Measurements from ENCODE around the gene DCLK1. TPM values are rescaled to one million over a fixed set of nuclear protein-coding genes. Genes with fewer than 3 reads are reported as not detected.

The DCLK1 gene
- total RNA-seq, 2 donors from 2014 or later, result 4.7 to 10.1 TPM

DNA sequence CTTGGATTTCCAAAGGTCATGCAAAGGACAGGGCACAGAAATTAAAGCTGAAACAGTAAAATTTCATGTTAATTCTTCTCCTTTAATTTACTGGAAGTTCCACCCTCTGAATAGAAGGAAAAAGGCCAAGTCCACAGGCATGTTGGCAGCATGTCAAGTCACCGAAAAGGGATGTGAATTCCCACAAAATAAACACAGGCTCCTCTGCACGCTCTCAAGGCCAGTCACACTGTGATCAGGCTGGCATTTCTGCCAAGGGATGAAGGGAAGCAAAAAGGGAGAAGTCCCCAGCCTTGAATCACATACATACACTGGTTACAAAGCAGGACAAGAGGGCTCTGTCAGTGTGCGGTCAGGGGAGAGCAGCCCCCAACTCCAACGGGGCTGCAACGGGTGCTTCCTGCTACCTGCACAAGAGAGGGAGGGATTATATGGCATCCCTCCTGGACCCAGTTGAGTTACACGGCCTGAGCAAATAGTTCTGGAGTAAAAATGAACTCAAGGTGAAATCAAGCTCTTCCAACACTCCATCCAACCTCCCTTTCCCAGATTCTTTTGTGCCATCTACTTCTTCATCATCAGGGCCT, 6.9 kb downstream of the DCLK1 start:
- Histone ChIP-seq H3K27ac (no peak overlapping the region), H3K36me3 (no peaks in the 10 kb centered on the region), H3K4me3 (no peak overlapping the region), H3K9me3 (no peaks in the 10 kb centered on the region), H3K4me1 (peaks cover 0 to 12% of the 10 kb centered on the region in 2 donors), H3K27me3 (no peaks in the 10 kb centered on the region)
- no peak for DNase-seq (ENCODE audit: low spot score)
- TF ChIP-seq, protein P1, sequence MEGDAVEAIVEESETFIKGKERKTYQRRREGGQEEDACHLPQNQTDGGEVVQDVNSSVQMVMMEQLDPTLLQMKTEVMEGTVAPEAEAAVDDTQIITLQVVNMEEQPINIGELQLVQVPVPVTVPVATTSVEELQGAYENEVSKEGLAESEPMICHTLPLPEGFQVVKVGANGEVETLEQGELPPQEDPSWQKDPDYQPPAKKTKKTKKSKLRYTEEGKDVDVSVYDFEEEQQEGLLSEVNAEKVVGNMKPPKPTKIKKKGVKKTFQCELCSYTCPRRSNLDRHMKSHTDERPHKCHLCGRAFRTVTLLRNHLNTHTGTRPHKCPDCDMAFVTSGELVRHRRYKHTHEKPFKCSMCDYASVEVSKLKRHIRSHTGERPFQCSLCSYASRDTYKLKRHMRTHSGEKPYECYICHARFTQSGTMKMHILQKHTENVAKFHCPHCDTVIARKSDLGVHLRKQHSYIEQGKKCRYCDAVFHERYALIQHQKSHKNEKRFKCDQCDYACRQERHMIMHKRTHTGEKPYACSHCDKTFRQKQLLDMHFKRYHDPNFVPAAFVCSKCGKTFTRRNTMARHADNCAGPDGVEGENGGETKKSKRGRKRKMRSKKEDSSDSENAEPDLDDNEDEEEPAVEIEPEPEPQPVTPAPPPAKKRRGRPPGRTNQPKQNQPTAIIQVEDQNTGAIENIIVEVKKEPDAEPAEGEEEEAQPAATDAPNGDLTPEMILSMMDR (IDR thresholded peaks at IDR 0.05), result no peak

DNA sequence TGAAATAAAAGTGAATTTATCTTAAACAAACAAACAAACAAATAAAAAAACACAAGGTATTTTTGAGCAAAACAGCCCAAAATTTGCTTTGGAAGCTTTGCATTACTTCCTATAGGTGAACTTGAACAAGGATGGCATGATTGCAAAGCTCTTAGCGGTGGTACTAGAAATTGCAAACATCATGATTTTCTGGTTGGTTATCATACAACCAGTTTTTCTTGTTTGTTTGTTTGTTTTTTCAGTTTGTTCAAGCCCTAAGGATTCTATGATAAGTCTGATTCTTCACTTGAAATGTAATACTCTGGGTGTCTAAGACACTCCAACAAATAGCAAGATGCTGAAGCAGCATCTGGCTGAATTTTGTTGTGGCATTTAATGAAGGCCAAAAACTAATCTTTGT, 15.9 kb downstream of the DCLK1 start:
- no peak overlapping the region for H3K4me3 ChIP-seq

DNA sequence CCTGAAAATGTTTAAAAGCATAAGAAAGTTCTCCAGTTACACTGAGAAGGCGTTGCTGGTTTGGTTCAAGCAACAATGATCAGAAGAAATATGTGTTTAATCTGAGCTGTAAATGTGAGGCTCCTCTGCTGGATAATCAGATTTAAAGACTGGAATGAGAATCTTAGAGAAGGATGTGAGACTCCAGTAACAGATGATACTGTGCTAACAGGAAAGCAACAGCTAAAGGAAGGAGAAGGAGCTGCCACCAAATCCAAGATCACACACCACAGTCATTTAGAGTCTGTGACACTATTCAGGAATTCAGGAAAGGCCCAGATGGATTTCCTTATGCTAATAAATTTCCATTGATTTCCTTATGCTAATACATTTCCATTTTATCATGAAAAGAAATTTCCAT, 16.9 kb downstream of the DCLK1 start:
- Histone ChIP-seq H3K36me3 (no peaks in the 10 kb centered on the region), H3K27ac (no peak overlapping the region), H3K27me3 (no peaks in the 10 kb centered on the region), H3K4me3 (no peak overlapping the region), H3K9me3 (no peaks in the 10 kb centered on the region), H3K4me1 (peaks cover 0 to 5% of the 10 kb centered on the region in 2 donors)
- no peak for DNase-seq (ENCODE audit: low spot score)
- TF ChIP-seq, protein P1 (IDR thresholded peaks at IDR 0.05), result no peak

More for the DNA sequence above, 15.9 kb downstream of the DCLK1 start:
- no peak for DNase-seq (ENCODE audit: low spot score)
- Histone ChIP-seq H3K27me3 (no peaks in the 10 kb centered on the region), H3K36me3 (no peaks in the 10 kb centered on the region), H3K27ac (no peak overlapping the region), H3K4me1 (peaks cover 0 to 5% of the 10 kb centered on the region in 2 donors), H3K9me3 (no peaks in the 10 kb centered on the region)
- TF ChIP-seq, protein P1 (IDR thresholded peaks at IDR 0.05), result no peak

DNA sequence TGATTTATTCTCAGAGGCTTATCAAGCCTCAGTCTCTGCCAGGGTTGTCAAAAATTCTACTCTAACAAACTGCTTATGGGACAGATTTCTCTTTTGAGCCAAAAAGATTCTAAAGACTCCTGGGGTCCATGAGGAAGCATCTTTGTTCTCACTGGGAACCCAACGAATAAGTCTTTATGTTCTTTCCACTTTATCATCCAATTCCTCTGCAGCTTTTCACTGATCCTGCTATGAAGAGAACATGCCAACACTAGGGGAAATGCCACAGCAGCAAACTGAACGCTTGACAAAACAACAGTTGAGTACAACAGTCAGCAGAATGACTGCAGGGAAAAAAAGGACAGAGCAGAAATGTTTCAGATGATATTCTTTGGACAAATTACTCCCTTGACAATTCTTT, 22.2 kb downstream of the DCLK1 start:
- no peaks in the 10 kb centered on the region for H3K27me3 ChIP-seq
- peaks cover 0 to 5% of the 10 kb centered on the region in 2 donors for H3K4me1 ChIP-seq
- H3K4me3 ChIP-seq, result no peak overlapping the region
- no peaks in the 10 kb centered on the region for H3K9me3 ChIP-seq
- no peak overlapping the region for H3K27ac ChIP-seq
- TF ChIP-seq, protein P1 (IDR thresholded peaks at IDR 0.05), result no peak
- no peaks in the 10 kb centered on the region for H3K36me3 ChIP-seq
- no peak for DNase-seq (ENCODE audit: low spot score)

DNA sequence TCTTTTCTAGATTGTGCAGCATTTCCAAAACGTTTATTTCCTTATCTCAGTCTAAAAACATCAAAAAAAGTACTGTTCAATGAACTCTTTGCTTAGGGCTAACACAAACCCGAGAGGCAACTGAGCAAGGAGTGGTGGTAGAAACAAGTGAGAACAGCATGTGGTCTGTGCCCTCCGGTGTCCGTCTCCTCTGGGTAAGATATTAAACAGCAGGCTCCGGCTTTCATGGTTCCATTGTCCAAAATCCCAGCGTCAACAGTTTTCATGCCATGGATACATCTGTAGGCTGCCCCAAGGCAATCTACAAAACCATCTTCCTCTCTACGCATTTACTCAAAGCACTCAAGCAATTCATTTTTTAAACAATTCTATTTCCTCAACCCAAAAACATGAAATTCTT, 22.8 kb downstream of the DCLK1 start:
- DNase-seq (ENCODE audit: low spot score), result no peak

More for the DNA sequence above, 22.8 kb downstream of the DCLK1 start:
- Histone ChIP-seq H3K4me3 (no peak overlapping the region), H3K36me3 (no peaks in the 10 kb centered on the region), H3K9me3 (no peaks in the 10 kb centered on the region), H3K27ac (no peak overlapping the region), H3K4me1 (peaks cover 0 to 3% of the 10 kb centered on the region in 2 donors), H3K27me3 (no peaks in the 10 kb centered on the region)
- TF ChIP-seq, protein P1 (IDR thresholded peaks at IDR 0.05), result no peak
